Nucleus accumbens (tissue), 56 donors: ENCODE data around the gene MTARC2.
"Not testable (repeated sequence)": the region's sequence is repeated elsewhere in the genome, so short reads cannot be mapped to it uniquely, and the experiment has no call there.

Experiments
- DNase-seq, 56 donors: peaks; one replicate each; lab custom pipeline; 2025; lab: John Stamatoyannopoulos, UW

The MTARC2 gene

DNA sequence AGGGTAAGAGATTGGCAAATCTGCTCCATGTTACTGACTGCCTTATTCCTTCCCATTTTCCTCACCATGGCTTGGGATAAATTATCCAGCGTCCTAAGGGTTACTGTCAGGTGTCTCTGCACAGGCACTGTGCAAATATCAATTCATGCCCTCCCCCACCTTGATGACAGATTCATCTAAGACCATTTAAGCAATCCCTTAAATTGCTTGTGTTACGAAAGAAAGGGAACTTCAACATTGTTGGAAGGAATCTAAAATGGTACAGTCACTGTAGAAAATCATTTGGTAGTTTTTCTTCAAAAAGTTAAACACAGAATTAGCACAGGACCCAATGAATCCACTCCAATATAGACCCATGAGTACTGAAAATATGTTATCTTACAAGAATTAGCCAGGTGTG, 17.6 kb upstream of the MTARC2 start:
- DNase-seq, result no peak

DNA sequence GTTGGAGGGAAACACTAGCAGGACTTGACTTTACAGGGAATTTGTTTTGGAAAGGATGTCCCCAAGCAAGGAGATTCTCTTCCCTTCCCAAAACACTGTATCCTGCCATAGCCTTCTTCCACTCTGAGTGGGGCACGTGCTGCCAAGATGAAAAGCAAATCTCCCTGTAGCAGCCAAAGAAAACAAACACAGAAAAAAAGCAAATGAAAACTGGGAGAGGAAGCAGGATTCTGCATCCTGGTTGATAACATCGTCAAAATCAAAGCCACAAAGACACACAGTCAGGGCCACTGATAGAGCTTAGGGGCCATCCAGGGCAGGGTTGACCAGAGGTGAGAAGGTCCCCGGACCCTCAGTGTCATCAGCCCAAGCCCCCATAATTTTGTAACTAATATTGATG, 16.0 kb upstream of the MTARC2 start:
- DNase-seq, result no peak

DNA sequence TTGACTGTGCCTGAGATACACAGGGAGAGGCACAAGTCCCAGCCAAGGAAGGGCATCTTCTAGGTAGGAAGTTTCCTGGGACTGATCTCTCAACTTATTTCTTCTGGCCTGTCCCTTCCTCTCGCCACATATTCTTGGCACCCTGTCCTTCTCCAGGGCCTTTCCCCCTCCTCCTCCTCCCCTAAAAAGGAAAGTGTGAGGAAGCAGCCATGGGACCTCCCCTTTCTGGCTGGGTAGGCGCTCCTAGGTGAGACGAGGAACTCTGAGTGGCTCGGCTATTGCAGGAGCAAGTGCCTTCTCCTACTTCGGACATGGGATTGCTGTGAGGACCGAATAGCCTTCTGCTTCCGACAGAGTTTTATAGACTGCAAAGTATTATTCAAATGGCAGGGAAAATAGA, 15.5 kb upstream of the MTARC2 start:
- DNase-seq, result no peak

DNA sequence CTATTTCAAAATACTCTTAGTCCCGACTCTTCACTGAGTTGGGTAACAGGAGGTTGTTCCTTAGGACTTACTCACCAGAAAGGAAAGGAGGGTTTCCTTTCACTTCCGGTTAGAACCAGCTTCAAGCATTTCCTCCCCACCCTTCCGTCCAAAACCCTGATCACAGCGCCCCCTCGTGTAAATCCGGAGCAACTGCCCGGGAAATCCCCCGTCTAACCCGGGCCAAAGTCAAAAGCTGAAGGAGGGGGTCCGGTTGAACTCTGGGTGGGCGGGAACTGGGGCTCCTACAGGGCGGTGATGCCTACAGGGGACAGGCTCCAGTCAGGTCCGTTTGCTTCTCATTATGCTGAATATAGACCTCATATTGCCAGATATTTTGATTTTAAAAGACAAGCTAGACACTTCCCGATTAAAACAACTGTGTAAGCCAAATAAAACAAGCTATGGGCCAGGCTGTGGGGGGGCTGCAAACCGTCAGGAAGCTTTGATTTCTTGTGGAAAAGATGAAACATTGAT, 15.0 kb upstream of the MTARC2 start:
- peak in 45 of 56 donors; percentile 5 to 81 (median 38) for DNase-seq

DNA sequence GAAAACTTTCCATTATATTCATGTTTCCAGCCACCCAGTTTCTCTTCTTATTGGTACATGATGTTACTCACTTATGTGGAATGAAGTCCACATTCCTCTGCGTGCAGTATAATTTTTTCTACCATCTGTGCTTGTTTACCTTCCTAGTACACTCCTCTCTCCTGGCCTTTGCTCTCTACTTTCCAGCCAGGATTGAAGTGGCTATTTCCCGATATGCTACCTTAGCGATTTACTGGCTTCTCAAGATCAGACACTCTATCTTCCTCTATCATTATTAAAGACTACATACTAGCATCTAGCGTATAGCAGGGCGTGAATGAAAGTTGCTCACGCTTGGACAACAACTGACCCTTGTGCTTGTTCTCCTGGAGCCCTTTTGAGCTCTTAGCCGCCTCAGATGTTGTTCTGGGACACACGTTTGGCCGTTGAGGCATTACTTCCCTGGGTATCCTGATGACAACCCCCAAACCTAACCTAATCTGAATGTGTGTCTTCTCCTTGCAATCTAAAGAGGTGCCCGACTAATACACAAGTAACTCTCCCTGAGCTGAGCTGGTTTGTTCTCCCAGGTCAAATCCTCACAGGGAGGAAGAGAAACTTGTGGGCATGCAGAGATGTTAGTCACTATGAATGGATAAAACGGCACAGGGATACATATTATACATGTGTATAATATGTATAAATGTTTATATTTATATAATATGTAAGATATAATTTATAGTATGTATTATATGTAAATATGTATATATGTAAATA, 13.4 kb upstream of the MTARC2 start:
- no peak for DNase-seq

DNA sequence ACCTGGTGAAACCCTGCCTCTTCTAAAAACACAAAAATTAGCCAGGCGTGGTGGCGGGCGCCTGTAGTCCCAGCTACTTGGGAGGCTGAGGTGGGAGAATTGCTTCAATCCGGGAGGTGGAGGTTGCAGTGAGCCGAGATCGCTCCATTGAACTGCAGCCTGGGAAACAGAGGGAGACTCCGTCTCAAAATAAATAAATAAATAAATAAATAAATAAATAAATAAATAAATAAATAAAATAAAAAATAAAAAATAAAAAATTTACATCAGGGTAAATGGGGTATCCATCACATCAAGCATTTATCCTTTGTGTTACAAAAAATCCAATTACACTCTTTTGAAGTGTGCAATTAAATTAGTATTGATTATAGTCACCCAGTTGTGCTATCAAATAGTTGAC, 11.8 kb upstream of the MTARC2 start:
- not testable (repeated sequence) for DNase-seq

DNA sequence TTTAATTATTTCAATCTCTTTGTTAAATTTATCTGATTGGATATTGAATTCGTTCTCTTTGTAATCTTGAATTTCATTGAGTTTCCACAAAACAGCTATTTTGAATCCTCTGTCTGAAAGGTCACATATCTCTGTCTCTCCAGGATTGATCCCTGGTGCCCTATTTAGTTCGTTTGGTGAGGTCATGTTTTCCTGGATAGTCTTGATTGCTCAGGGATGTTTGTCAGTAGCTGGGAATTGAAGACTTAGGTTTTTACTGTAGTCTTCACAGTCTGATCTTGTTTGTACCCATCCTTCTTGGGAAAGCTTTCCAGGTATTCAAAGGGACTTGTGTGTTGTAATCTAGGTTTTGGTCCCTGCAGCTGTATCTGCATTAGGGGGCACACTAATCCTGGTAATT, 6.8 kb upstream of the MTARC2 start:
- no peak for DNase-seq

DNA sequence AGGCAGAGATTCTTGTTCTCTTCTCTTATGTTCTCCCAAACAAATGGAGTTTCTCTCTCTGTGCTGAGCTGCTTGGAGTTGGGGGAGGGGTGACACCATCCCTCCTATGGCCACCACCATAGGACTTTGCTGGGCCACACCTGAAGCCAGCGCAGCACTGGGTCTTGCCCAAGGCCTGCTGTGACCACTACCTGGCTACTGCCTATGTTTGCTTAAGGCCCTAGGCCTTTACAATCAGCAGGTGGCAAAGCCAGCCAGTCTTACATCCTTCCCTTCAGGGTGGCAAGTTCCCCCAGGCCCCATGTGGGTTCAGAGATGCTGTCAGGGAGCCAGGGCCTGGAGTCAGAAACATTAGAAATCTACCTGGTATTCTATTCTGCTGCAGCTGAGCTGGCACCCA, 6.3 kb upstream of the MTARC2 start:
- no peak for DNase-seq

DNA sequence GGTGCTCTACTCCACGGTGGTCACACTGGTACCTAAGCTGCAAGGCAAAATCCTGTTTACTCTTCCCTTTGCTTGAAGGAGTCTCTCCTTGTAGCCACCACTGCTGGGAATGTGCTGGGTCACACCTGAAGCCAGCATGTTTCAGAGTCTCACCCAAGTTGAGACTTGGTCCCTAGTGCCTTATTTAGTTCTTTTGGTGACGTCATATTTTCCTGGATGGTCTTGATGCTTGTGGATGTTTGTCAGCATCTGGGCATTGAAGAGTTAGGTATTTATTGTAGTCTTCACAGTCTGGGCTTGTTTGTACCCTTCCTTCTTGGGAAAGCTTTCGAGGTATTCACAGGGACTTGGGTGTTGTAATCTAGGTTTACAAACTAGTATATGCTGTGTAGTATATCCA, 5.6 kb upstream of the MTARC2 start:
- DNase-seq, result no peak

DNA sequence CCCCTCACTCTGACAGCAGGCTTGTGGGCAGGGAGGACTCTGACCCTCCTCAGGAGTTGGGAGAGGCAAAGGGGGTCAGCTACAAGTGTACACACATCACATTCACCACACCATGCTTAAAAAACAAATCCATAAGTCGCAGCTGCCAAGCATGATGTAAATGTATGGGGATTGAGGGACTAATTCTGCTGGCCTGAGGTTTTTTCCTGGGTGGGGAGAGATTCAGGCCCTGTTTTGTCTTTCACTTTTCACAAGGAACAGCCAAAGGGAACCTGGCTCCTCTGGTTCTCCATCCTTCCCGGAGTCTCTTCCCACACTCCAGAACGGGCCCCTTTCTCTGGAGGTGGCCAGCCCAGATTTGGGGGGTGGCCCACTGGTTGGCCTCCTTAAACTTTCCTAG, 1.3 kb upstream of the MTARC2 start:
- DNase-seq, result no peak

DNA sequence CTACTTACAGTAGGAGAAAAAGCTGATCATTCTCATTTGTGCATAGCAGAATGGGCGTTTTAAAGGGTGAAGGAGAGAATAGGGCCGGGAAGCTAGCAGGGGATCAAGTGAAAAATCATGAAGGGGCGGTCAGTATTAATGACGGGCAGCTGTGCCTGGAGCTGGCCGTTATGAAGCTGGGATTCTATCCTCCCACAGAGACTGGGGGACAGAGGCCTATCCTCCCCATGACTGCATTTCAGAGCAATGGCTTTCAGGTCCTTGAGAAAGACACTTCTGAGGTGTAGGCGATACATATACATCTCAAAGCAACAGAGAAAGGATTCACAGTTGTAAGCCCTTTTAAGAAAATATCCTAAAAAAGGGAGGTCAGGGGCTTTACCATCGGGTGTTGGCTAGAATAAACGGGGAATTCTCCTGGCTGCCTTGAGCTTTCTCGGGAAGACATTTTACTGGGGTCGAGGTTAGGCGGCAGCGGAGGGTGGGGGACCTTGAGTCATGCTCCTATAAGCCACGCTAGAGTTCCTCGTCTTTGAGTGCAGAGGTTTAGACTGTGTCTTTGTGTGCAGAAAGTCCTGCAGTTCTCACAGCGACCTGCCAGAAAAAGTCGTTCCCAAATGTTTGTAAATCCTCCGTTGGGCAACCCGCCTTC, 559 bp upstream of the MTARC2 start:
- peak in 1 of 56 donors; percentile 43 for DNase-seq

DNA sequence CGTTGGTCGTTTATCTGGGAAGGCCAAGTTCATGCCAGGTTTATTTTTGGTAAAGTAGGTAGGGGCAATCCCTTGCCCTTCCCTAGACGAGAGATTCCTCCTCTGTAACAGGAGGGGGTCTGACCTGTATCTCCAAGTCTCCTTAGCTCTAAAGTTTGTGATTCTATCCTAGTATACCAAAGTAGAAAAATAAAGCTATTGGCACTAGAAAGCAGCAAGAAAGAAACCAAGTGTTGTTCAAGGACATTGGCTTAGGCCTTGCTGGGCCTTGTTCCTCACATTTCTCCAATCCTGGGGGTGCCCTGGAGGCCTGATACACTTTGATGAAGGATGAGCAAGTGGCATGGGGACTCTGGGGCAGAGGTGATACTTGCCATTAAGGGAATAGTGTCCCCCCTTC, 814 bp downstream of the MTARC2 start:
- DNase-seq, result no peak

DNA sequence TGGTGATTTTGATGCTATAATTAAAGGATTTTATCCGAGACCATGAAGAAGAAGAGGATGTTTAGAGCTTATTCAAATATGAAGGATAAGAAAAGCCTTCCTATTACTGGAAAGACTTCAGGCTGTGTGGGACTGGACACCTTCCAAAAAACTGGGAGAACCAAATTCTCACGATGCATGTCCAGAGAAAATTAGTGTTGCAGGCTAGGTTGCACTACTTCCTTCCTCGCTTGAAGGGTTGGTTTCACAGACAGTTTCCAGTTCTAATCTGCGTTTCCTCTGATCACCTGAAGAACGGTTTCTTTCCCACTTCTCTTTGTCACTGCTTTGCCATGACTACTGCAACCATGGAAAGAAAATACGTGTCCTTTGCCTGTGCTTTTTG, 2.0 kb downstream of the MTARC2 start:
- DNase-seq, result peak in 1 of 56 donors; percentile 5

DNA sequence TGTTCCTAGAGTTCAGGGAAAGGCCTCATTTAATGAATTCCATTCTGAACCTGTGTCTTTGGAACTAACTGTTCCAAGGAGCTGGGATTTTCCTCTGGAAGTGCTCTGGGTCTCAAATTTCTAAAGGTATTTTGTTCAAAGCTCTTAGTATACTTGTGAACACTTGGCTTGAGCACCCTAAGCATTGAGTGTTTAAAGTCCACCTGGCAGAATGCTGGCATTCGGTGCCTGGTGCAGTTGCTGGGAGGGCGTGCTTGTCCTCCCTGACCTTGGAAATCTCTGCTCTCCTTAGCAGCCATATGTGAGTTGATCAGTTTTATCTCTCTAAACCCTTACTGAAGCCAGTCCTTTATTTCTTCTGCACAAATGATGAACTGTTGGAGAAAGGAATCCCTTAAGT, 3.0 kb downstream of the MTARC2 start:
- no peak for DNase-seq

DNA sequence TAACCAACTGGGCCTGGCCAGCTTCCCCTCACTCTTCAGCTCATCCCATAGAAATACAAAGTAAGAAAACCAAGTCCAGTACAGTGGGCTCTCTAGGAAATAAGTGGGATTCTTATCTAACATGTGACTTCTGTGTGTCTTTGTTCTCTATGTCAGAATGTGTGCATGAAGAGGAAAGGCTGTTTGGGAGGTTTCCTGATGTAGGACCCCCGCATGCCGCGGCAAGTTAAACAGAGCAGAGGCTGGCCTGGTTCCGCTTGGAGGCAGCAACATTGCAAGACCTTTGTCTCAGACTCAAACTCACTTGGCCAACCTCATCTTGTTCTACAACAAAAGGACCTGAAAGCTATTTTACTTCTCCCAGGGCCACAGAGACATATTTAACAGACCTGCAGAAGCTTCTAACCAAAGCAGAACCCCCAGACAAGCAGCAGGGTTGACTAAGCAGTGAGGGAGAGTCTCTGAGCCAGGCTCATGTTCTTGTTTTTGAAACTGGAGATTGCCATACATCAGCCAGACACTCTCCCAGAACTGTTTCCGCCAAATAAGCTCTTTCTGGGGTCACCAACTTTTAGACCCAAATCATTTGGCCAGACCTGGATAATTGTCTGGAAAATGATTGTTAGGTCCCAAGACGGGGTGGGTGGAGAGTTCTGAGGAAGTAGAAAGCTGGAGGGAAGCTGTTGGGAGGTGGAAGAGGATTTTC, 6.2 kb downstream of the MTARC2 start:
- no peak for DNase-seq

DNA sequence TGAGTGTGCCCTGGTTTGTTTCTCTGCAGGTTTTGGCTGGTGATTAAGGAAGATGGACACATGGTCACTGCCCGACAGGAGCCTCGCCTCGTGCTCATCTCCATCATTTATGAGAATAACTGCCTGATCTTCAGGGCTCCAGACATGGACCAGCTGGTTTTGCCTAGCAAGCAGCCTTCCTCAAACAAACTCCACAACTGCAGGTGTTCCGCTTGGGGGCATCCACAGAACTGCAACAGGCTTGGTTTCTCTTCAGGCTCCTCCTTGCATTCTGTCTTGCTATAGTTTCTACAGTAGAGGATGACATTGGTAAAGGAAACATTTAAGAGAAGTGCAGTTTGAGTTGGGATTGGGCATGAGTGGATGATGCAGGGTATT, 6.8 kb downstream of the MTARC2 start:
- no peak for DNase-seq

DNA sequence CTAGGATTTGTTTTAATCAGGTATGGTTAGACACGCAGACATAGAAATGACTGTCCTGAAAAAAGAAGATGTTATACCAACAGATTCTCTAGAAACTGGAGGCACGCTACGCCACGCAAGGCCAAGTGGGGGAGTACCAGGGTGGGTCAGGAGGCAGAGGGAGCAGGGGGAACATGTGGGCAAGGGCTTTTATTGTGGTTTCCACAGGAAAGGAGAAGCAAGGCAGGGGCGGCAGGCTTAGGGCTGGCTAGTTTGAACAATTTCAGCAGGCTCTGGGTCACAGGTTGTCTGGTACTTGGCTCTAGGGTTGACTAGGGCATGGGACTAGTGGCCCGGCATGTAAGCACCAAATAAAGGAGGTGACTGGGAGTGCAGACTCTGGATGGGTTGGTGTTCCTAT, 7.2 kb downstream of the MTARC2 start:
- DNase-seq, result no peak

DNA sequence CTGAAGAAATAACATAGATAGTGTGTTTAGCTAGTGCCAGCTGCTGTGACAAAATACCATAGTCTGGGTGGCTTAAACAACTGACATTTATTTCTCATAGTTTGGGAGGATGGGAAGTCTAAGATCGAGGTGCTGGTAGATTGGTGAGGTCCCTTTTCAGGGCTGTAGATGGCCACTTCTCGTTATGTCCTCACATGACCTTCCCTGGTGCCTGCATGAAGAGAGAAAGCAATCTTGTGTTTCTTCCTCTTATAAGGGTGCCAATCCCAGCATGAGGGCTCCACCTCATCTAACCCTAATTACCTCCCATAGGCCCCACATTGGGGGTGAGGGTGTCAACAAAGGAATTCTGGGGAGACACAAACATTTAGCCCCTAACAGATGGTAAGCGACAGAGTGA, 9.3 kb downstream of the MTARC2 start:
- DNase-seq, result no peak

DNA sequence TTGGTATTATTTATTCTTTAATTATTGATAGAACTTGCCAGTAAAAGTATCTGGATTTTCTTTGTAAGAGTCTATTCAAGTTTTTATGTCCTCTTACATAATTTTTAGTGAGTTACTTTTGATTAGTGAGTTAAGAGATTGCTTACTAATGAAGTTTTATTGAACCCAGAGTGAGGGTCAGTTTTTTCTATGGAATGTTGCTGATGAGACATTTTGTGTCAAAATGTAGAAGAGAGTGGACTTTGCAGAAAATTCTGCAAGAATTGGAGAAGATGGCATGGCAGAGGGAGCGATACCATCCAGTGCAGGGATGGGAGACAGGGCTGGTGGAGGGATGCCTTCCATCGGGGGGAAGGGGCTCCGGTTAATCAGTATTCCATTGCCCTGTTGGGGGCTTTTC, 11.0 kb downstream of the MTARC2 start:
- DNase-seq, result no peak

DNA sequence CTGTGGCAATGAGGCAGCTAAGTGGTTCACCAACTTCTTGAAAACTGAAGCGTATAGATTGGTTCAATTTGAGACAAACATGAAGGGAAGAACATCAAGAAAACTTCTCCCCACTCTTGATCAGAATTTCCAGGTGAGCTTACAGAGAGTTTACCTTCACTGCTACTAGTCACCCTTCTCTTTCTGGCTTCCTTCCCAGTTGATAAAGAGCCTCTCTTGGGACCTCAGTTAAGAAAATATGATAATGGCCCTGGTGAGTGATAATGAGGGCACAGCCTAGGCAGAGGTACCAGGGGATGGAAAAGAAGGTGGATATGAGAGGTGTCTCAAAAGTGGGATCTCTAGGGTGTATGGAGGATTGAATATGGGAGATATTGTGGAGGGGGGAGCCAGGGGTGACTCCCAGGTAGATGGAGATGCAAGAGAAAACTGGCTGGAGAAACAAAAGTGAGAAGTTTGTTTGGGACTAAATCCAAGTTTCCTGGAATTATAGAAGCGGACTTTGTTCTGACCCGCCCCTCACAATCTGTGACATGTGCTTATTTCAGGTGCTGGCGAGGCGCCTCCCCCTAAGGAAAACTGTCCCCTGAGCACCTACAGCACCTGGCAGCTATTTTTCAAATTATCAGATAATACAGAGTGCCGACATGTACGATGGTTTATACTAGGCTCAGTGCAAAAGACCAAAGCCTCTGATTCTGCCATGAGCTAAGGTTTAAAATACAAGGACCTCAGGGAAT, 13.7 kb downstream of the MTARC2 start:
- DNase-seq, result no peak

DNA sequence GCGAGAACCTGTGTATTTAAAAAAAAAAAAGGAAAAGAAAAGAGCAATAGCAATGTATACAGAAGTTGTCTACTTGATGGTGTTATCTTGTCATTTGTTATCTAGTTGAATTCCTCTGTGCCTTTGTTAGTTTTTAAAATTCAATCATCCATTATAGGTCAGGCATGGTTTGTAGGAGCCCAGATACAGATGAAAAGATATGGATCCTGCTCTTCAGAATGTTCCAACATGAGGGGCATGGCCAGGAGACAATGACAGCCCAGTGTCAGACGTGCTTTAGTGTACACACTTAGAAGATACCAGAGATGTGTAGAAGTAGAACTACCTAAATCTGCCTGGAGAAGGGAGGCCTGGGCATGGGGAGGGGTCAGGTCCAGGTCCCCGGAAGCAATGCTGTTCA, 16.6 kb downstream of the MTARC2 start:
- no peak for DNase-seq
